ENCODE measurements around the gene DAG1. TPM values are rescaled to one million over a fixed set of nuclear protein-coding genes. Genes with fewer than 3 reads are reported as not detected.

DAG1 gene
- total and polyA plus RNA-seq, 10 of the 15 experiments (the other 5 are each of a cell fraction or from before 2014, with no cell fraction given): 0.33 to 16.3 (median 9.2) TPM

DNA sequence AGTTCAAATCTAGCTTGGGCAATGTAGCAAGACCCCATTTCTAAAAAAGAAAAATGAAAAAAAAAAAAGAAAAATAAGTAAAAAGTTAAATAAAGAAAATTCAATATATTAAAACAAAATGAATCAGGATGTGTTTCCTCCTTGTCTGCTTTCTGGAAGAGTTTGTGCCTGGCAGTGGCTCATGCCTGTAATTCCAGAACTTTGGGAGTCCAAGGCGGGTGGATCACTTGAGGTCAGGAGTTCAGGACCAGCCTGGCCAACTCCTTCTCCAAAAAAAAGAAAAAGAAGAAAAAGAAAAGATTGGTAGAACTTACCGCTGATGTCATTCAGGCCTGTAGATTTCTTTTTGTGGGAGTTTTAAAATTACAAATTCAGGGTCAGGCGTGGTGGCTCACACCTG, 36.8 kb downstream of the DAG1 start:
- FAIRE-seq (no peak), ATAC-seq (no peak), DNase-seq (ENCODE audit: low read depth, low spot score) (no peak)
- ChIA-PET POLR2A (interaction anchor here (0.6 kb wide), 1 partner anchor 199 kb away, joined by 3 read pairs; no protein-coding TSS in a partner anchor), SMC1A (ENCODE audit: uncharacterized antibody, unreplicated experiment) (interaction anchor here (0.9 kb wide), 1 partner anchor 519 kb away, joined by 3 read pairs; no protein-coding TSS in a partner anchor), RAD21 (ENCODE audit: unreplicated experiment) (no interaction called here), CTCF (interaction anchor here (0.9 to 1.0 kb wide), 2 partner anchors 9 to 46 kb away, joined by 3 read pairs; no protein-coding TSS in a partner anchor)
- Histone ChIP-seq H3K36me3 (ENCODE audit: control insufficient read depth in 2 of 2, insufficient read depth in 2 of 2, low read length in 1 of 2) (peaks cover 2 to 10% of the 10 kb centered on the region in 2 experiments; a peak in 3 of 4 replicates), H3K4me2 (ENCODE audit: control insufficient read depth, insufficient read depth) (no peak overlapping the region), H3K9ac (ENCODE audit: control insufficient read depth, insufficient read depth, low read length) (no peak overlapping the region), H4K20me1 (ENCODE audit: control insufficient read depth, insufficient read depth) (no peaks in the 10 kb centered on the region), H3K9me3 (replicated peaks; ENCODE audit: control insufficient read depth, insufficient read depth, low read length) (no peaks in the 10 kb centered on the region), H3K27ac (ENCODE audit: control insufficient read depth, insufficient read depth) (no peak overlapping the region), H2AFZ (ENCODE audit: control insufficient read depth, low read depth, low read length) (no peak overlapping the region), H3K79me2 (ENCODE audit: control insufficient read depth, insufficient read depth, low read length) (no peaks in the 10 kb centered on the region; the same call in 1 of the 2 replicates), H3K4me3 (no peak overlapping the region), H3K4me1 (ENCODE audit: control insufficient read depth, insufficient read depth, low read length) (no peaks in the 10 kb centered on the region), H3K27me3 (replicated peaks in 1 of 2; ENCODE audit: control insufficient read depth in 2 of 2, insufficient read depth in 2 of 2, low read length in 1 of 2) (no peaks in the 10 kb centered on the region)
- in situ Hi-C loops (cut with MboI) (no loop called here), intact Hi-C loops (cut with micrococcal nuclease; ENCODE audit: unreplicated experiment) (no loop called here)
- WGBS (ENCODE audit: insufficient coverage, insufficient replicate concordance, low lambda C conversion rate, missing lambda C conversion rate): 98% methylated on average over 3 of the region's 3 CpGs
- no TSS peak for BruUV-seq (replicated peaks)
- no peak for TF ChIP-seq CBFB (IDR thresholded peaks at IDR 0.05; ENCODE audit: low read depth)
- TF ChIP-seq, protein P1, sequence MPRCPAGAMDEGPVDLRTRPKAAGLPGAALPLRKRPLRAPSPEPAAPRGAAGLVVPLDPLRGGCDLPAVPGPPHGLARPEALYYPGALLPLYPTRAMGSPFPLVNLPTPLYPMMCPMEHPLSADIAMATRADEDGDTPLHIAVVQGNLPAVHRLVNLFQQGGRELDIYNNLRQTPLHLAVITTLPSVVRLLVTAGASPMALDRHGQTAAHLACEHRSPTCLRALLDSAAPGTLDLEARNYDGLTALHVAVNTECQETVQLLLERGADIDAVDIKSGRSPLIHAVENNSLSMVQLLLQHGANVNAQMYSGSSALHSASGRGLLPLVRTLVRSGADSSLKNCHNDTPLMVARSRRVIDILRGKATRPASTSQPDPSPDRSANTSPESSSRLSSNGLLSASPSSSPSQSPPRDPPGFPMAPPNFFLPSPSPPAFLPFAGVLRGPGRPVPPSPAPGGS (IDR thresholded peaks at IDR 0.05; ENCODE audit: borderline replicate concordance, insufficient read depth, low read depth, low read length, poor library complexity, severe bottlenecking): no peak
- TF ChIP-seq, protein P2, sequence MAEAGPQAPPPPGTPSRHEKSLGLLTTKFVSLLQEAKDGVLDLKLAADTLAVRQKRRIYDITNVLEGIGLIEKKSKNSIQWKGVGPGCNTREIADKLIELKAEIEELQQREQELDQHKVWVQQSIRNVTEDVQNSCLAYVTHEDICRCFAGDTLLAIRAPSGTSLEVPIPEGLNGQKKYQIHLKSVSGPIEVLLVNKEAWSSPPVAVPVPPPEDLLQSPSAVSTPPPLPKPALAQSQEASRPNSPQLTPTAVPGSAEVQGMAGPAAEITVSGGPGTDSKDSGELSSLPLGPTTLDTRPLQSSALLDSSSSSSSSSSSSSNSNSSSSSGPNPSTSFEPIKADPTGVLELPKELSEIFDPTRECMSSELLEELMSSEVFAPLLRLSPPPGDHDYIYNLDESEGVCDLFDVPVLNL (IDR thresholded peaks at IDR 0.05; ENCODE audit: low read depth, low read length): no peak
- TF ChIP-seq HDAC2 (IDR thresholded peaks at IDR 0.05): no peak
- no peak for TF ChIP-seq SMAD1 (IDR thresholded peaks at IDR 0.05; ENCODE audit: low read depth, partially characterized antibody)
- TF ChIP-seq, protein P3, sequence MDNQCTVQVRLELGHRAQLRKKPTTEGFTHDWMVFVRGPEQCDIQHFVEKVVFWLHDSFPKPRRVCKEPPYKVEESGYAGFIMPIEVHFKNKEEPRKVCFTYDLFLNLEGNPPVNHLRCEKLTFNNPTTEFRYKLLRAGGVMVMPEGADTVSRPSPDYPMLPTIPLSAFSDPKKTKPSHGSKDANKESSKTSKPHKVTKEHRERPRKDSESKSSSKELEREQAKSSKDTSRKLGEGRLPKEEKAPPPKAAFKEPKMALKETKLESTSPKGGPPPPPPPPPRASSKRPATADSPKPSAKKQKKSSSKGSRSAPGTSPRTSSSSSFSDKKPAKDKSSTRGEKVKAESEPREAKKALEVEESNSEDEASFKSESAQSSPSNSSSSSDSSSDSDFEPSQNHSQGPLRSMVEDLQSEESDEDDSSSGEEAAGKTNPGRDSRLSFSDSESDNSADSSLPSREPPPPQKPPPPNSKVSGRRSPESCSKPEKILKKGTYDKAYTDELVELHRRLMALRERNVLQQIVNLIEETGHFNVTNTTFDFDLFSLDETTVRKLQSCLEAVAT (IDR thresholded peaks at IDR 0.05): no peak
- no peak for TF ChIP-seq PAX5 (IDR thresholded peaks at IDR 0.05; ENCODE audit: borderline replicate concordance, low read depth, low read length)
- no peak for TF ChIP-seq NR2F1 (conservative IDR thresholded peaks at IDR 0.05)
- TF ChIP-seq ESRRA (IDR thresholded peaks at IDR 0.05; ENCODE audit: low read length): no peak
- no peak for TF ChIP-seq WRNIP1 (IDR thresholded peaks at IDR 0.05; ENCODE audit: borderline replicate concordance, low read depth, low read length)
- TF ChIP-seq, protein P4, sequence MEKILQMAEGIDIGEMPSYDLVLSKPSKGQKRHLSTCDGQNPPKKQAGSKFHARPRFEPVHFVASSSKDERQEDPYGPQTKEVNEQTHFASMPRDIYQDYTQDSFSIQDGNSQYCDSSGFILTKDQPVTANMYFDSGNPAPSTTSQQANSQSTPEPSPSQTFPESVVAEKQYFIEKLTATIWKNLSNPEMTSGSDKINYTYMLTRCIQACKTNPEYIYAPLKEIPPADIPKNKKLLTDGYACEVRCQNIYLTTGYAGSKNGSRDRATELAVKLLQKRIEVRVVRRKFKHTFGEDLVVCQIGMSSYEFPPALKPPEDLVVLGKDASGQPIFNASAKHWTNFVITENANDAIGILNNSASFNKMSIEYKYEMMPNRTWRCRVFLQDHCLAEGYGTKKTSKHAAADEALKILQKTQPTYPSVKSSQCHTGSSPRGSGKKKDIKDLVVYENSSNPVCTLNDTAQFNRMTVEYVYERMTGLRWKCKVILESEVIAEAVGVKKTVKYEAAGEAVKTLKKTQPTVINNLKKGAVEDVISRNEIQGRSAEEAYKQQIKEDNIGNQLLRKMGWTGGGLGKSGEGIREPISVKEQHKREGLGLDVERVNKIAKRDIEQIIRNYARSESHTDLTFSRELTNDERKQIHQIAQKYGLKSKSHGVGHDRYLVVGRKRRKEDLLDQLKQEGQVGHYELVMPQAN (conservative IDR thresholded peaks at IDR 0.05): no peak
- TF ChIP-seq, protein P5, sequence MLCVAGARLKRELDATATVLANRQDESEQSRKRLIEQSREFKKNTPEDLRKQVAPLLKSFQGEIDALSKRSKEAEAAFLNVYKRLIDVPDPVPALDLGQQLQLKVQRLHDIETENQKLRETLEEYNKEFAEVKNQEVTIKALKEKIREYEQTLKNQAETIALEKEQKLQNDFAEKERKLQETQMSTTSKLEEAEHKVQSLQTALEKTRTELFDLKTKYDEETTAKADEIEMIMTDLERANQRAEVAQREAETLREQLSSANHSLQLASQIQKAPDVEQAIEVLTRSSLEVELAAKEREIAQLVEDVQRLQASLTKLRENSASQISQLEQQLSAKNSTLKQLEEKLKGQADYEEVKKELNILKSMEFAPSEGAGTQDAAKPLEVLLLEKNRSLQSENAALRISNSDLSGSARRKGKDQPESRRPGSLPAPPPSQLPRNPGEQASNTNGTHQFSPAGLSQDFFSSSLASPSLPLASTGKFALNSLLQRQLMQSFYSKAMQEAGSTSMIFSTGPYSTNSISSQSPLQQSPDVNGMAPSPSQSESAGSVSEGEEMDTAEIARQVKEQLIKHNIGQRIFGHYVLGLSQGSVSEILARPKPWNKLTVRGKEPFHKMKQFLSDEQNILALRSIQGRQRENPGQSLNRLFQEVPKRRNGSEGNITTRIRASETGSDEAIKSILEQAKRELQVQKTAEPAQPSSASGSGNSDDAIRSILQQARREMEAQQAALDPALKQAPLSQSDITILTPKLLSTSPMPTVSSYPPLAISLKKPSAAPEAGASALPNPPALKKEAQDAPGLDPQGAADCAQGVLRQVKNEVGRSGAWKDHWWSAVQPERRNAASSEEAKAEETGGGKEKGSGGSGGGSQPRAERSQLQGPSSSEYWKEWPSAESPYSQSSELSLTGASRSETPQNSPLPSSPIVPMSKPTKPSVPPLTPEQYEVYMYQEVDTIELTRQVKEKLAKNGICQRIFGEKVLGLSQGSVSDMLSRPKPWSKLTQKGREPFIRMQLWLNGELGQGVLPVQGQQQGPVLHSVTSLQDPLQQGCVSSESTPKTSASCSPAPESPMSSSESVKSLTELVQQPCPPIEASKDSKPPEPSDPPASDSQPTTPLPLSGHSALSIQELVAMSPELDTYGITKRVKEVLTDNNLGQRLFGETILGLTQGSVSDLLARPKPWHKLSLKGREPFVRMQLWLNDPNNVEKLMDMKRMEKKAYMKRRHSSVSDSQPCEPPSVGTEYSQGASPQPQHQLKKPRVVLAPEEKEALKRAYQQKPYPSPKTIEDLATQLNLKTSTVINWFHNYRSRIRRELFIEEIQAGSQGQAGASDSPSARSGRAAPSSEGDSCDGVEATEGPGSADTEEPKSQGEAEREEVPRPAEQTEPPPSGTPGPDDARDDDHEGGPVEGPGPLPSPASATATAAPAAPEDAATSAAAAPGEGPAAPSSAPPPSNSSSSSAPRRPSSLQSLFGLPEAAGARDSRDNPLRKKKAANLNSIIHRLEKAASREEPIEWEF (IDR thresholded peaks at IDR 0.05; ENCODE audit: insufficient replicate concordance, low read depth, low read length): no peak
- TF ChIP-seq LARP7 (IDR thresholded peaks at IDR 0.05): no peak

Data from GM12878 (cell line).